ENCODE results near the gene SRSF9. TPM values are rescaled to one million over a fixed set of nuclear protein-coding genes. Genes with fewer than 3 reads are reported as not detected.

The SRSF9 gene
- polyA plus RNA-seq, 1 donor from 2014 or later: 289 TPM

DNA sequence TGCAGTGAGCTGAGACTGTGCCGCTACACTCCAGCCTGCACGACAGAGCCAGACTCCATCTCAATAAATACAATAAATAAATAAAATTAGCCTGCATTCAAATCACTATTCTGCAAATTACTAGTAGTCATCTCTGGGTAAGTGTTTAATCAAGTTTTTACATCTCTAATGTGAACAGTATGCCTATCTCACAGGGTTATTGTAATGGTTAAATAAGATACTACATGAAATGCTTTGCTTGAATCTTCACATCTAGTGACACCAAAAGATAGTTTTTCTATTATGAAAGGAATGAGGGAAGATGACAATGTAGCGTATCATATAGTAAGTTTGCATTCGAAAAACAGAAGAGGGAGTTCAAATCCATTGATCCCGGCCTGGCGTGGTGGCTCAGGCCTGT is 2.1 kb downstream of the SRSF9 start:
- no peak overlapping the region for H3K27ac ChIP-seq (ENCODE audit: low read length)
- H3K27me3 ChIP-seq (ENCODE audit: insufficient read depth, low read depth, low read length): no peaks in the 10 kb centered on the region
- no peak overlapping the region for H3K4me2 ChIP-seq (ENCODE audit: low read length)
- H3K79me2 ChIP-seq (replicated peaks; ENCODE audit: insufficient read depth, low read length): peaks cover 56% of the 10 kb centered on the region
- no peak overlapping the region for H2AFZ ChIP-seq (ENCODE audit: low read depth, low read length)
- H3K9me3 ChIP-seq (ENCODE audit: low read length): no peaks in the 10 kb centered on the region
- peaks cover 25% of the 10 kb centered on the region for H3K36me3 ChIP-seq (ENCODE audit: insufficient read depth, low read length)
- peaks cover 8% of the 10 kb centered on the region for H4K20me1 ChIP-seq (ENCODE audit: insufficient read depth)
- TF ChIP-seq EZH2 (IDR thresholded peaks at IDR 0.05; ENCODE audit: borderline replicate concordance, insufficient read depth, low read length, poor library complexity, severe bottlenecking) (no peak), POLR2AphosphoS5 (IDR thresholded peaks at IDR 0.05) (no peak), SMC3 (conservative IDR thresholded peaks at IDR 0.05; ENCODE audit: poor library complexity) (no peak), MXI1 (conservative IDR thresholded peaks at IDR 0.05; ENCODE audit: poor library complexity, severe bottlenecking) (no peak), TAF1 (IDR thresholded peaks at IDR 0.05; ENCODE audit: low read depth) (no peak), EP300 (conservative IDR thresholded peaks at IDR 0.05; ENCODE audit: poor library complexity, severe bottlenecking) (no peak), REST (IDR thresholded peaks at IDR 0.05; ENCODE audit: borderline replicate concordance) (no peak)
- TF ChIP-seq, protein P1, sequence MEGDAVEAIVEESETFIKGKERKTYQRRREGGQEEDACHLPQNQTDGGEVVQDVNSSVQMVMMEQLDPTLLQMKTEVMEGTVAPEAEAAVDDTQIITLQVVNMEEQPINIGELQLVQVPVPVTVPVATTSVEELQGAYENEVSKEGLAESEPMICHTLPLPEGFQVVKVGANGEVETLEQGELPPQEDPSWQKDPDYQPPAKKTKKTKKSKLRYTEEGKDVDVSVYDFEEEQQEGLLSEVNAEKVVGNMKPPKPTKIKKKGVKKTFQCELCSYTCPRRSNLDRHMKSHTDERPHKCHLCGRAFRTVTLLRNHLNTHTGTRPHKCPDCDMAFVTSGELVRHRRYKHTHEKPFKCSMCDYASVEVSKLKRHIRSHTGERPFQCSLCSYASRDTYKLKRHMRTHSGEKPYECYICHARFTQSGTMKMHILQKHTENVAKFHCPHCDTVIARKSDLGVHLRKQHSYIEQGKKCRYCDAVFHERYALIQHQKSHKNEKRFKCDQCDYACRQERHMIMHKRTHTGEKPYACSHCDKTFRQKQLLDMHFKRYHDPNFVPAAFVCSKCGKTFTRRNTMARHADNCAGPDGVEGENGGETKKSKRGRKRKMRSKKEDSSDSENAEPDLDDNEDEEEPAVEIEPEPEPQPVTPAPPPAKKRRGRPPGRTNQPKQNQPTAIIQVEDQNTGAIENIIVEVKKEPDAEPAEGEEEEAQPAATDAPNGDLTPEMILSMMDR (IDR thresholded peaks at IDR 0.05; ENCODE audit: poor library complexity, severe bottlenecking): no peak
- peaks cover 7% of the 10 kb centered on the region for H3F3A ChIP-seq (ENCODE audit: insufficient read depth, low read length, poor library complexity, severe bottlenecking)
- peak overlapping the region; percentile 97 for H3K4me3 ChIP-seq (ENCODE audit: low read length)
- H3K9me2 ChIP-seq (ENCODE audit: insufficient read depth, low read length): no peaks in the 10 kb centered on the region
- H3K9ac ChIP-seq (ENCODE audit: low read length): no peak overlapping the region

- Histone ChIP-seq H3K4me3 (ENCODE audit: low read length) (no peak overlapping the region), H3K9me2 (ENCODE audit: insufficient read depth, low read length) (no peaks in the 10 kb centered on the region), H3K9me3 (ENCODE audit: low read length) (no peaks in the 10 kb centered on the region), H3K79me2 (replicated peaks; ENCODE audit: insufficient read depth, low read length) (peaks cover 49% of the 10 kb centered on the region), H3F3A (ENCODE audit: insufficient read depth, low read length, poor library complexity, severe bottlenecking) (peaks cover 7% of the 10 kb centered on the region), H3K27ac (ENCODE audit: low read length) (no peak overlapping the region), H3K27me3 (ENCODE audit: insufficient read depth, low read depth, low read length) (no peaks in the 10 kb centered on the region), H2AFZ (ENCODE audit: low read depth, low read length) (no peak overlapping the region), H3K36me3 (ENCODE audit: insufficient read depth, low read length) (peaks cover 25% of the 10 kb centered on the region), H3K4me2 (ENCODE audit: low read length) (no peak overlapping the region), H3K9ac (ENCODE audit: low read length) (no peak overlapping the region), H4K20me1 (ENCODE audit: insufficient read depth) (peaks cover 8% of the 10 kb centered on the region)
- TF ChIP-seq POLR2AphosphoS5 (IDR thresholded peaks at IDR 0.05) (no peak), REST (IDR thresholded peaks at IDR 0.05; ENCODE audit: borderline replicate concordance) (no peak), RAD21 (conservative IDR thresholded peaks at IDR 0.05) (peak; percentile 39), EZH2 (IDR thresholded peaks at IDR 0.05; ENCODE audit: borderline replicate concordance, insufficient read depth, low read length, poor library complexity, severe bottlenecking) (no peak), EP300 (conservative IDR thresholded peaks at IDR 0.05; ENCODE audit: poor library complexity, severe bottlenecking) (no peak), MXI1 (conservative IDR thresholded peaks at IDR 0.05; ENCODE audit: poor library complexity, severe bottlenecking) (no peak), SMC3 (conservative IDR thresholded peaks at IDR 0.05; ENCODE audit: poor library complexity) (peak; percentile 50), TAF1 (IDR thresholded peaks at IDR 0.05; ENCODE audit: low read depth) (no peak)
- TF ChIP-seq, protein P1 (IDR thresholded peaks at IDR 0.05; ENCODE audit: poor library complexity, severe bottlenecking): peak; percentile 46
These were observed 2.8 kb downstream of the SRSF9 start for GRCh38 chr12:120466560-120467315.
